ENCODE results near the gene RALGAPA2. TPM values are rescaled to one million over a fixed set of nuclear protein-coding genes. Genes with fewer than 3 reads are reported as not detected.

Gene RALGAPA2
- polyA plus RNA-seq, 1 experiment, result 2.2 TPM

DNA sequence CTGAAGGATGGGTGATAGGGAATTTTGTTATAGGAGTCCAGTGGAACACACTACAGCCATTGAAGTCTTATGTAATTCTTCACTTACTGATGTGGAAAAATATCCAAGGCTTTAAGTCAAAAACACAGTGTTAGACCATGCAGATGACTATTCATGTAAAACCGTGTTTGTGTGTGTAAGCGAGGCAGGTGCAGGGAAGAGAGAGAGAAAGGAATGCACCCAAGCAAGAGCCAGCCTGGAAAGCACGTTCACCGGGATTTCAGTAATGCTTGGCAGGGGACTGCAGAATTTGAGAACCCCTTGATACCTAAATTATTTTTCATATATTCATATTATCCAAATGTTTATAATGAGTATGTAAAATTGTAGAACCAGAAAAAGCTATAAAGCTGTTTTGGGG, 17.9 kb downstream of the RALGAPA2 start:
- no peak overlapping the region for H3K4me3 ChIP-seq (ENCODE audit: low read depth, low read length)
- no peaks in the 10 kb centered on the region for H3K9me3 ChIP-seq (ENCODE audit: control insufficient read depth, insufficient read depth, low read length)
- H3K27me3 ChIP-seq (ENCODE audit: control insufficient read depth, insufficient read depth, low read length), result no peaks in the 10 kb centered on the region
- TF ChIP-seq, protein P1, sequence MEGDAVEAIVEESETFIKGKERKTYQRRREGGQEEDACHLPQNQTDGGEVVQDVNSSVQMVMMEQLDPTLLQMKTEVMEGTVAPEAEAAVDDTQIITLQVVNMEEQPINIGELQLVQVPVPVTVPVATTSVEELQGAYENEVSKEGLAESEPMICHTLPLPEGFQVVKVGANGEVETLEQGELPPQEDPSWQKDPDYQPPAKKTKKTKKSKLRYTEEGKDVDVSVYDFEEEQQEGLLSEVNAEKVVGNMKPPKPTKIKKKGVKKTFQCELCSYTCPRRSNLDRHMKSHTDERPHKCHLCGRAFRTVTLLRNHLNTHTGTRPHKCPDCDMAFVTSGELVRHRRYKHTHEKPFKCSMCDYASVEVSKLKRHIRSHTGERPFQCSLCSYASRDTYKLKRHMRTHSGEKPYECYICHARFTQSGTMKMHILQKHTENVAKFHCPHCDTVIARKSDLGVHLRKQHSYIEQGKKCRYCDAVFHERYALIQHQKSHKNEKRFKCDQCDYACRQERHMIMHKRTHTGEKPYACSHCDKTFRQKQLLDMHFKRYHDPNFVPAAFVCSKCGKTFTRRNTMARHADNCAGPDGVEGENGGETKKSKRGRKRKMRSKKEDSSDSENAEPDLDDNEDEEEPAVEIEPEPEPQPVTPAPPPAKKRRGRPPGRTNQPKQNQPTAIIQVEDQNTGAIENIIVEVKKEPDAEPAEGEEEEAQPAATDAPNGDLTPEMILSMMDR (IDR thresholded peaks at IDR 0.05; ENCODE audit: low read depth, low read length), result no peak
- no peak overlapping the region for H3K27ac ChIP-seq (ENCODE audit: low read depth, low read length)
- ChIA-PET CTCF (no interaction called here), POLR2A (no interaction called here)
- no peak for DNase-seq (ENCODE audit: low read depth, low spot score)

DNA sequence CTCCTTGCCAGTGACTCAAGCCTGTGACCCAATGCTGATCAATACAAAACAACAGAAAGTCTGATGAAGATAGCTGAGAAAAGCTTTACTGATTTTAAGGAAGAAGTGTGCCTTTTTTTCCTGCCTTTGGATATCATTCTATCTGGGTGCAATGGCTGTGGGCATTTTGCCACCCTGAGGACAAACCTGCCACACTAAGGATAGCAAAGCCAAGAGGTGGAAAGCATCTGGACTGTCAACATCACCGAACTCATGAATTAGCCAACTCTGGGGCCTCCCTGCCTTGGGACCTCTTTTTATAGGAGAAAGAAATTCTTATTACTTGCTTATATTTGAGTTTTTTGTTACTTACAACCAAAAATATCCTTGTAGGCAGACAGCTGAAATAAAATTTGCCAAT, 19.9 kb downstream of the RALGAPA2 start:
- TF ChIP-seq, protein P1 (IDR thresholded peaks at IDR 0.05; ENCODE audit: low read depth, low read length), result no peak
- H3K27ac ChIP-seq (ENCODE audit: low read depth, low read length), result no peak overlapping the region
- no peak overlapping the region for H3K4me3 ChIP-seq (ENCODE audit: low read depth, low read length)
- H3K27me3 ChIP-seq (ENCODE audit: control insufficient read depth, insufficient read depth, low read length), result no peaks in the 10 kb centered on the region
- H3K9me3 ChIP-seq (ENCODE audit: control insufficient read depth, insufficient read depth, low read length), result no peaks in the 10 kb centered on the region
- DNase-seq (ENCODE audit: low read depth, low spot score), result no peak
- ChIA-PET CTCF (no interaction called here), POLR2A (no interaction called here)

DNA sequence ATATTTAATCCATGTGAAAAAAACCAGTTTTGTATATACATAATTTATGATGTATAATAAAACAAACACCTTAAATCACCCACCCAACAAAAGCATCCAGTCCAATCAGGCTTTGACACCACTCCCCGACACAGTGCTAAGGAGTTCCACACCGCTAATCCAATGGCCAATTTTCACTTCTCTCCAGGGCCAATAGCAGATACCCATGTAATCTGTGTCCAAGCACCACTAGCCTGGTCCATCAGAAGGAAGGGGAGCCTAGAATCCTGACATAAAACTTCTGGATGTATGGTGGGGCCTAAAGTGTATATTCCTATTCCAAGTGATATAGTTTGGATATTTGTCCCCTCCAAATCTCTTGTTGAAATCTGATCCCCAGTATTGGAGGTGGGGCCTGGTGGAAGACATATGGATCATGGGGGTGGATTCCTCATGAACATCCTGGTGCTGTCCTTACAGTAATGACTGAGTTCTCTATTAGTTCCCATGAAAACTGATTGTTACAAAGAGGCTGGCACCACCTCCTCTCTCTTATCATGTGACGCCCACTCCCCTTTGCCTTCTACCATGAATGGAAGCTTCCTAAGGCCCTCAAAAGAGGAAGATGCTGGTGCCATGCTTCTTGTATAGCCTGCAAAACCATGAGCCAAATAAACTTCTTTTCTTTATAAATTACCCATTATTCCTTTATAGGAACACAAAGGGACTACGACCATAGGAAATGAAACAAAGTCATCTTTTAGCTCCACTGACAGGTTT, 20.8 kb downstream of the RALGAPA2 start:
- H3K27me3 ChIP-seq (ENCODE audit: control insufficient read depth, insufficient read depth, low read length), result no peaks in the 10 kb centered on the region
- CTCF ChIA-PET, result no interaction called here

DNA sequence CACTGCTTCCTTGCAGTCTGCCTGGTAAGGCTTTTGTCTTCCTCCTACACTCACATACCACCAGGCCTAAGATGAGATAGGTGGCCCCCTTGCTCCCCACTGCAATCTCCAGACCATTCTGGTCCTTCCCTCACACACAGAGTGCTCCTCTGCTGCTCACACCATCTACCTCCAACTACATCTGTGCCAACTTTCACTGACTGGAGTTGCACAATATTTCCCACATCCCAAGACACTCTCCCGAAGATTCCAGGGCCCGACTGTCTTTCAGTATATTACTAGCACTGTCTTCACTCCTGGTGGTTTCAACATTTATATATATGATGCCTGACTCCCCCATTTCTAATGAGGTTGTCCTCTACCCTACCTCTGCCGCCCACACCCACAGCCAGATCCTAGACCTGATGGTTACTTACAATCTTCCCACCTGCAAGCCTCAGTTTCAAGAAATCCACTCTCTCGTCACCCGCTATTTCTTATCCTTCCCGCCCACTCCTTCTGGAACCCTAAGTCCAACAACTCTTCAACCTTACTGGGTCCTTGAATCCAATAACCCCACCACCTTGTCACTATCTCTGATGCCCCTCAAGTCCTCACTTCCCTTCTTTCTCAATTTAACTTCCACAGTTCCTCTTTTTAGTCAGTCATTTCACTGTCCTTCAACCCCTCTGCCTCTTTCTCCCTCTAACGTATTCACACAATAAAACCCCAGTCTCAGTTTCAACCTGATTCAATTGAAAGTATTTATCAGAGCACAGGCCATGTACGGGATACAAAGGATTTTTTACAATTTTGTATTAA, 21.6 kb downstream of the RALGAPA2 start:
- TF ChIP-seq, protein P1 (IDR thresholded peaks at IDR 0.05; ENCODE audit: low read depth, low read length), result no peak
- H3K27ac ChIP-seq (ENCODE audit: low read depth, low read length), result no peak overlapping the region
- ChIA-PET CTCF (no interaction called here), POLR2A (no interaction called here)
- no peaks in the 10 kb centered on the region for H3K27me3 ChIP-seq (ENCODE audit: control insufficient read depth, insufficient read depth, low read length)
- H3K9me3 ChIP-seq (ENCODE audit: control insufficient read depth, insufficient read depth, low read length), result no peaks in the 10 kb centered on the region
- no peak overlapping the region for H3K4me3 ChIP-seq (ENCODE audit: low read depth, low read length)
- DNase-seq (ENCODE audit: low read depth, low spot score), result no peak

More for the DNA sequence above, 20.8 kb downstream of the RALGAPA2 start:
- POLR2A ChIA-PET, result no interaction called here
- no peaks in the 10 kb centered on the region for H3K9me3 ChIP-seq (ENCODE audit: control insufficient read depth, insufficient read depth, low read length)
- TF ChIP-seq, protein P1 (IDR thresholded peaks at IDR 0.05; ENCODE audit: low read depth, low read length), result no peak
- H3K4me3 ChIP-seq (ENCODE audit: low read depth, low read length), result no peak overlapping the region
- H3K27ac ChIP-seq (ENCODE audit: low read depth, low read length), result no peak overlapping the region
- no peak for DNase-seq (ENCODE audit: low read depth, low spot score)

DNA sequence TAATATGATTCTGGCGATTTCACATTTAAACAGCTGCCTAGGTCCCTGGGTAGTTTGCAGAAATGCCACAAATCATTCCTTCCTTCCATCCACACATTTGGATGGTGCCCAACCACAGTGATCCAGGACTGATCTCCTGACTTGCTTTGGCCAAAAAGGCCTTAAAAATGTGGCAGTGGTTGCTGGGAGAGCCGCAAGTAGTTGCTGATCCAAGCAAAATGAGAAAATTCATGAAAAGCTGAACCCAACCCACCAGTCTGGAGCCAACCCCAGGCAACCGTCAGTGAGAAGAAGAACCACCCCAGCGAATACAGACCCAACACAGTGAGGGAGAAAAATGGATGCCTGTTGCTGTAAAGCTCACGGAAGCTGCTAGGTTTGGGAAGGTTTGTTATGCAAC, 25.1 kb downstream of the RALGAPA2 start:
- H3K27me3 ChIP-seq (ENCODE audit: control insufficient read depth, insufficient read depth, low read length), result no peaks in the 10 kb centered on the region
- no peak overlapping the region for H3K27ac ChIP-seq (ENCODE audit: low read depth, low read length)
- H3K4me3 ChIP-seq (ENCODE audit: low read depth, low read length), result no peak overlapping the region
- ChIA-PET CTCF (no interaction called here), POLR2A (no interaction called here)
- TF ChIP-seq, protein P1 (IDR thresholded peaks at IDR 0.05; ENCODE audit: low read depth, low read length), result no peak
- no peak for DNase-seq (ENCODE audit: low read depth, low spot score)
- no peaks in the 10 kb centered on the region for H3K9me3 ChIP-seq (ENCODE audit: control insufficient read depth, insufficient read depth, low read length)
